PC-3 (cell line): ENCODE results near the gene OPRPN. TPM values are rescaled to one million over a fixed set of nuclear protein-coding genes. Genes with fewer than 3 reads are reported as not detected.

ENCODE experiments used
- ATAC-seq: fragments of 200-7000 bp; cut with Tn5 transposase; 2 replicates; pipeline ENCODE4 v1.9.1; 2020; ENCODE audit warnings: mild to moderate bottlenecking, moderate library complexity
- BruUV-seq: library from RNA; stranded (reverse); fragments of 400-500 nt; replicated peaks from 2 replicates; lab custom pipeline; 2021; lab: Mats Ljungman, UMichigan
- CTCF ChIA-PET: fragments of 300-600 bp; sonication (Branson Sonifier 250); formaldehyde crosslinking; loops from one replicate; lab custom pipeline; 2022; ENCODE audit warnings: antibody characterized with exemption; lab: Charles Lee
- POLR2A ChIA-PET: fragments of 300-600 bp; sonication (Branson Sonifier 250); formaldehyde crosslinking; loops from one replicate; lab custom pipeline; 2022; ENCODE audit warnings: antibody characterized with exemption; ENCODE audit not compliant: unreplicated experiment; lab: Charles Lee
- DNase-seq: peaks from one replicate; pipeline ENCODE4 v3.0.0-alpha.2; 2015
- H2AFZ ChIP-seq: fragments of 300-600 bp; sonication (generic); 2 replicates; pipeline ENCODE4 v1.6.0; 2016; ENCODE audit warnings: antibody characterized with exemption, low read length
- H3F3A ChIP-seq: fragments of 300-600 bp; sonication (generic); one replicate; pipeline ENCODE4 v1.6.0; 2017; ENCODE audit warnings: antibody characterized with exemption, low read length, control low read depth, mild to moderate bottlenecking; ENCODE audit not compliant: unreplicated experiment
- H3K27ac ChIP-seq: fragments of 300-600 bp; sonication (generic); 2 replicates; pipeline ENCODE4 v1.5.1; 2016; ENCODE audit warnings: mild to moderate bottlenecking, low read length
- H3K27me3 ChIP-seq: fragments of 300-600 bp; sonication (generic); 2 replicates; pipeline ENCODE4 v1.6.1; 2016; ENCODE audit warnings: low read length, mixed read lengths
- H3K36me3 ChIP-seq: fragments of 300-600 bp; sonication (generic); 2 replicates; pipeline ENCODE4 v1.6.1; 2016; ENCODE audit warnings: low read depth, mixed run types, low read length, mixed read lengths
- H3K4me1 ChIP-seq: fragments of 300-600 bp; sonication (generic); 2 replicates; pipeline ENCODE4 v1.5.1; 2016; ENCODE audit warnings: low read length; ENCODE audit not compliant: insufficient read depth
- H3K4me2 ChIP-seq: fragments of 300-600 bp; sonication (generic); 2 replicates; pipeline ENCODE4 v1.6.0; 2016; ENCODE audit warnings: low read length
- H3K4me3 ChIP-seq: fragments of 300-600 bp; sonication (generic); 2 replicates; pipeline ENCODE4 v1.5.1; 2016; ENCODE audit warnings: mild to moderate bottlenecking, low read length, mixed read lengths
- H3K79me2 ChIP-seq: fragments of 300-600 bp; sonication (generic); 2 replicates; pipeline ENCODE4 v1.6.1; 2017; ENCODE audit warnings: low read length, mixed read lengths
- H3K9ac ChIP-seq: fragments of 300-600 bp; sonication (generic); 2 replicates; pipeline ENCODE4 v1.6.0; 2016; ENCODE audit warnings: mild to moderate bottlenecking, low read length
- H3K9me2 ChIP-seq: fragments of 300-600 bp; sonication (generic); replicated peaks from 2 replicates; pipeline ENCODE4 v1.6.1; 2016; ENCODE audit warnings: mixed run types, low read length, mixed read lengths
- H3K9me3 ChIP-seq: fragments of 300-600 bp; sonication (generic); 2 replicates; pipeline ENCODE4 v1.6.1; 2016; ENCODE audit warnings: low read length, mixed read lengths
- H4K20me1 ChIP-seq: fragments of 300-600 bp; sonication (generic); 2 replicates; pipeline ENCODE4 v1.6.1; 2016; ENCODE audit warnings: low read length, mixed read lengths
- EZH2 ChIP-seq: fragments of 300-600 bp; sonication (generic); IDR thresholded peaks from one replicate; pipeline ENCODE4 v1.6.1; 2017; ENCODE audit warnings: antibody characterized with exemption, mild to moderate bottlenecking, low read length; ENCODE audit not compliant: unreplicated experiment
- EZH2phosphoT487 ChIP-seq: fragments of 300-600 bp; sonication (generic); IDR thresholded peaks from 2 replicates; pipeline ENCODE4 v1.6.1; 2018; ENCODE audit warnings: mild to moderate bottlenecking, antibody characterized with exemption, low read length, borderline replicate concordance
- intact Hi-C: fragments of 100-400 bp; cut with micrococcal nuclease; formaldehyde crosslinking; loops from 2 replicates; pipeline ENCODE4 v1.9.0; 2023
- total RNA-seq: library from RNA; depleted of rRNA; stranded (reverse); fragments of >200 nt; gene quantifications from 2 replicates; pipeline ENCODE4 v1.2.3, GENCODE V29; 2014
- TF ChIP-seq, protein P1 (sequence below): fragments of 300-600 bp; sonication (generic); conservative IDR thresholded peaks from 2 replicates; pipeline ENCODE4 v1.5.1; 2017; ENCODE audit warnings: antibody characterized with exemption, low read depth, mild to moderate bottlenecking, low read length

Gene OPRPN
- total RNA-seq, 1 experiment from 2014 or later, result not detected

DNA sequence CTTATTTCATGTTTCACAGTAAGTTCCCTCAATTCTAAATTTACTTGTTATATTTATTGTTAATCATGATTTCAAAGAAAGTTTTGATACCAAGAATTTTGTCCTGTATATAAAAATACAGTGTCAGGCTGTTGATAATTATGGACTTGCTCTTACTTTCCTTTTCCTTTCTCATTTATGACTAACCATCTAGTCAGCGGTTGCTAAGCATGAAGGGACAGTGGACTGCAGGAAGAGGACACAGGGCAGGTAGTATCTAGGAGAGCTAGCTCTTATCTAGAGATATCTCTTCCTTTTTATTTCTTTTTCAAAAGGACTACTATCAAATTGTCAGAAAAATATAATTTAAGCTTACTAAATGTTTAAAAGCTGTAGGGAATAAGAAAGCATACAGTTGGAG is 1.6 kb downstream of the OPRPN start:
- no peaks in the 10 kb centered on the region for H3K79me2 ChIP-seq
- POLR2A ChIA-PET, result no interaction called here
- H3K27me3 ChIP-seq, result 0 out of 2 replicates have a peak, but pooled peaks cover 6% of the 10 kb centered on the region
- H3K4me3 ChIP-seq, result no peak overlapping the region
- CTCF ChIA-PET, result no interaction called here
- H3F3A ChIP-seq, result no peaks in the 10 kb centered on the region
- H3K4me1 ChIP-seq, result no peaks in the 10 kb centered on the region
- H3K4me2 ChIP-seq, result no peak overlapping the region
- H3K9me3 ChIP-seq, result no peaks in the 10 kb centered on the region
- H3K36me3 ChIP-seq, result no peaks in the 10 kb centered on the region
- intact Hi-C loops, result no loop called here
- no peaks in the 10 kb centered on the region for H3K9me2 ChIP-seq
- BruUV-seq, result no TSS peak
- no peak overlapping the region for H3K27ac ChIP-seq
- TF ChIP-seq EZH2phosphoT487 (no peak), EZH2 (no peak)
- TF ChIP-seq, protein P1, sequence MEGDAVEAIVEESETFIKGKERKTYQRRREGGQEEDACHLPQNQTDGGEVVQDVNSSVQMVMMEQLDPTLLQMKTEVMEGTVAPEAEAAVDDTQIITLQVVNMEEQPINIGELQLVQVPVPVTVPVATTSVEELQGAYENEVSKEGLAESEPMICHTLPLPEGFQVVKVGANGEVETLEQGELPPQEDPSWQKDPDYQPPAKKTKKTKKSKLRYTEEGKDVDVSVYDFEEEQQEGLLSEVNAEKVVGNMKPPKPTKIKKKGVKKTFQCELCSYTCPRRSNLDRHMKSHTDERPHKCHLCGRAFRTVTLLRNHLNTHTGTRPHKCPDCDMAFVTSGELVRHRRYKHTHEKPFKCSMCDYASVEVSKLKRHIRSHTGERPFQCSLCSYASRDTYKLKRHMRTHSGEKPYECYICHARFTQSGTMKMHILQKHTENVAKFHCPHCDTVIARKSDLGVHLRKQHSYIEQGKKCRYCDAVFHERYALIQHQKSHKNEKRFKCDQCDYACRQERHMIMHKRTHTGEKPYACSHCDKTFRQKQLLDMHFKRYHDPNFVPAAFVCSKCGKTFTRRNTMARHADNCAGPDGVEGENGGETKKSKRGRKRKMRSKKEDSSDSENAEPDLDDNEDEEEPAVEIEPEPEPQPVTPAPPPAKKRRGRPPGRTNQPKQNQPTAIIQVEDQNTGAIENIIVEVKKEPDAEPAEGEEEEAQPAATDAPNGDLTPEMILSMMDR, result no peak
- no peak overlapping the region for H2AFZ ChIP-seq
- H3K9ac ChIP-seq, result no peak overlapping the region
- ATAC-seq, result peak; percentile 31; the same call in 1 of the 2 replicates
- DNase-seq, result peak; percentile 31
- no peaks in the 10 kb centered on the region for H4K20me1 ChIP-seq

- ChIA-PET CTCF (no interaction called here), POLR2A (no interaction called here)
- TF ChIP-seq EZH2phosphoT487 (no peak), EZH2 (no peak)
- TF ChIP-seq, protein P1, result no peak
- H3K4me1 ChIP-seq, result no peaks in the 10 kb centered on the region
- H3K27ac ChIP-seq, result no peak overlapping the region
- DNase-seq, result no peak
- ATAC-seq, result no peak
- H3K27me3 ChIP-seq, result peaks cover 12% of the 10 kb centered on the region; the same call in 1 of the 2 replicates
- BruUV-seq, result no TSS peak
- no peaks in the 10 kb centered on the region for H3K9me2 ChIP-seq
- H3K4me3 ChIP-seq, result no peak overlapping the region
- H3K36me3 ChIP-seq, result no peaks in the 10 kb centered on the region
- H3K4me2 ChIP-seq, result no peak overlapping the region
- H3K9me3 ChIP-seq, result no peaks in the 10 kb centered on the region
- H3F3A ChIP-seq, result no peaks in the 10 kb centered on the region
- no peaks in the 10 kb centered on the region for H4K20me1 ChIP-seq
- intact Hi-C loops, result no loop called here
- no peak overlapping the region for H2AFZ ChIP-seq
- H3K79me2 ChIP-seq, result no peaks in the 10 kb centered on the region
- H3K9ac ChIP-seq, result no peak overlapping the region
Measured at GRCh38 chr4:70402762-70403161, 5.0 kb downstream of the OPRPN start.

DNA sequence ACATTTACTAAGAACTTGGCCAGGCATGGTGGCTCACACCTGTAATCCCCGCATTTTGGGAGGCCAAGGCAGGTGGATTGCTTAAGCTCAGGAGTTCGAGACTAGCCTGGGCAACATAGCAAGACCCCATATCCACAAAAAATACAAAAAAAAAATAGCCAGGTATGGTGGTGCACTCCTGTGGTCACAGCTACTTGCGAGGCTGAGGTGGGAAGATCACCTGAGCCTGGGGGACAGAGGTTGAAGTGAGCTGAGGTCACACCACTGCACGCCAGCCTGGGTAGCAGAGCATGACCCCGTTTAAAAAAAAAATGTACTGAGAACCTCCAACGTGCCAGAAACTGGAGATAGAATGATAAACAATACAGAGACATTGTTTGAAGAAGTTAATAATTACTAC is 8.0 kb downstream of the OPRPN start:
- Histone ChIP-seq H3K9ac (no peak overlapping the region), H3K4me1 (no peaks in the 10 kb centered on the region), H3K79me2 (no peaks in the 10 kb centered on the region), H3K9me2 (no peaks in the 10 kb centered on the region), H3K4me2 (no peak overlapping the region), H3F3A (no peaks in the 10 kb centered on the region), H4K20me1 (no peaks in the 10 kb centered on the region), H3K36me3 (no peaks in the 10 kb centered on the region), H3K9me3 (no peaks in the 10 kb centered on the region), H3K4me3 (no peak overlapping the region), H3K27ac (no peak overlapping the region), H2AFZ (no peak overlapping the region), H3K27me3 (peaks cover 12% of the 10 kb centered on the region; the same call in 1 of the 2 replicates)
- CTCF ChIA-PET, result no interaction called here
- BruUV-seq, result no TSS peak
- POLR2A ChIA-PET, result no interaction called here
- DNase-seq, result no peak
- ATAC-seq, result no peak
- TF ChIP-seq EZH2phosphoT487 (no peak), EZH2 (no peak)
- TF ChIP-seq, protein P1, result no peak
- intact Hi-C loops, result no loop called here
